ENCODE measurements around the gene PDSS2.

DNA sequence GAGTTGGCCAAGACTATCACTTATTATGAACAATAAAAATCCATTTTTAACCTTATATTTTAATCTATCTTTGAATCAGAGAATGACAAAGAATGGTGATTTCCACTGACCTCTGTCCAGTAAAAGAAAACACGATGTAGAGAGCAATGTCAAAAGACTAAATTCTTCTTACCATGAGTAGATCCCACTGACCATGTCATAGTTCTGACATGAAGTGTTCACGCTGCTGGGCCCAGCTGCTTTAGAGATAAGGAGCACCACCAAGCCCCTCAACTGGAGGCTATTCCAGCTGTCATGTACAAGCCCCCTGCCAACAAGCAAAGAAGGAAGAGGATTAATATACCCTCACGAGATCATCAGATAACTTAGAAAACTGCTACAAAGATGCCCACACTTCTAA is 125.3 kb downstream of the PDSS2 start:
- TF ChIP-seq, protein P1, sequence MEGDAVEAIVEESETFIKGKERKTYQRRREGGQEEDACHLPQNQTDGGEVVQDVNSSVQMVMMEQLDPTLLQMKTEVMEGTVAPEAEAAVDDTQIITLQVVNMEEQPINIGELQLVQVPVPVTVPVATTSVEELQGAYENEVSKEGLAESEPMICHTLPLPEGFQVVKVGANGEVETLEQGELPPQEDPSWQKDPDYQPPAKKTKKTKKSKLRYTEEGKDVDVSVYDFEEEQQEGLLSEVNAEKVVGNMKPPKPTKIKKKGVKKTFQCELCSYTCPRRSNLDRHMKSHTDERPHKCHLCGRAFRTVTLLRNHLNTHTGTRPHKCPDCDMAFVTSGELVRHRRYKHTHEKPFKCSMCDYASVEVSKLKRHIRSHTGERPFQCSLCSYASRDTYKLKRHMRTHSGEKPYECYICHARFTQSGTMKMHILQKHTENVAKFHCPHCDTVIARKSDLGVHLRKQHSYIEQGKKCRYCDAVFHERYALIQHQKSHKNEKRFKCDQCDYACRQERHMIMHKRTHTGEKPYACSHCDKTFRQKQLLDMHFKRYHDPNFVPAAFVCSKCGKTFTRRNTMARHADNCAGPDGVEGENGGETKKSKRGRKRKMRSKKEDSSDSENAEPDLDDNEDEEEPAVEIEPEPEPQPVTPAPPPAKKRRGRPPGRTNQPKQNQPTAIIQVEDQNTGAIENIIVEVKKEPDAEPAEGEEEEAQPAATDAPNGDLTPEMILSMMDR (IDR thresholded peaks at IDR 0.05; ENCODE audit: low read depth, low read length, poor library complexity, severe bottlenecking): no peak
- TF ChIP-seq EZH2phosphoT487 (IDR thresholded peaks at IDR 0.05; ENCODE audit: borderline replicate concordance, low read length): no peak

Measured in DOHH2 (cell line).